ENCODE results near the gene TNMD.
"Not testable (repeated sequence)": the region's sequence is repeated elsewhere in the genome, so short reads cannot be mapped to it uniquely, and the experiment has no call there.

The TNMD gene

GRCh38 chrX:100584611-100585010 lies at the start of gene TNMD:
TSS of gene TNMD (plus strand) at chrX:100584936. CDS start at chrX:100585019, 83 bp downstream.
- no peak for DNase-seq

- DNase-seq: not testable (repeated sequence)
These were observed 19.2 kb upstream of the TNMD start for GRCh38 chrX:100565534-100565933.

- no peak for DNase-seq
These were observed 2.0 kb downstream of the TNMD start for GRCh38 chrX:100586747-100587146.

- DNase-seq: no peak
These were observed 3.1 kb downstream of the TNMD start for GRCh38 chrX:100587861-100588260.

GRCh38 chrX:100591256-100592051 lies 6.7 kb downstream of the TNMD start:
- DNase-seq: no peak

GRCh38 chrX:100593126-100593525 lies 8.4 kb downstream of the TNMD start:
- DNase-seq: no peak

GRCh38 chrX:100593581-100593980 lies 8.8 kb downstream of the TNMD start:
- DNase-seq: no peak

- no peak for DNase-seq
These were observed 11.9 kb downstream of the TNMD start for GRCh38 chrX:100596601-100597000.

- DNase-seq: no peak
These were observed 14.7 kb downstream of the TNMD start for GRCh38 chrX:100599456-100599855.

- no peak for DNase-seq
These were observed 15.6 kb downstream of the TNMD start for GRCh38 chrX:100600340-100600739.

GRCh38 chrX:100600758-100601157 lies 16.0 kb downstream of the TNMD start:
- DNase-seq: no peak

GRCh38 chrX:100606753-100607152 lies 22.0 kb downstream of the TNMD start:
- DNase-seq: no peak

- DNase-seq: no peak
These were observed 24.9 kb downstream of the TNMD start for GRCh38 chrX:100609591-100609990.

- DNase-seq: no peak
These were observed 27.2 kb downstream of the TNMD start for GRCh38 chrX:100611951-100612350.

- DNase-seq: no peak
These were observed 30.3 kb downstream of the TNMD start for GRCh38 chrX:100615005-100615404.

GRCh38 chrX:100623001-100623400 lies 38.3 kb downstream of the TNMD start:
- no peak for DNase-seq

- no peak for DNase-seq
These were observed 41.3 kb downstream of the TNMD start for GRCh38 chrX:100625985-100626491.

- no peak for DNase-seq
These were observed 50.3 kb downstream of the TNMD start for GRCh38 chrX:100635040-100635439.

- DNase-seq: no peak
These were observed 51.2 kb downstream of the TNMD start for GRCh38 chrX:100635989-100636320.

GRCh38 chrX:100636321-100636991 lies 51.7 kb downstream of the TNMD start, which contains the start of gene TSPAN6:
TSS of gene TSPAN6 (minus strand) at chrX:100636806. CDS start at chrX:100636694, 112 bp downstream.
- DNase-seq: peak; percentile 81

GRCh38 chrX:100642290-100642689 lies 57.6 kb downstream of the TNMD start:
- no peak for DNase-seq

GRCh38 chrX:100643212-100643611 lies 58.5 kb downstream of the TNMD start:
- DNase-seq: no peak

- no peak for DNase-seq
These were observed 59.5 kb downstream of the TNMD start, which contains the start of gene SRPX2 for GRCh38 chrX:100643956-100644860. TSS of gene SRPX2 (plus strand) at chrX:100644199. CDS start at chrX:100646323, 2,124 bp downstream.

Data from NCI-H1105 (cell line).